Gastroesophageal sphincter (tissue), 3 donors: ENCODE results near the gene SHOX.

Source experiments
- EP300 ChIP-seq: sonication (generic); formaldehyde crosslinking; IDR thresholded peaks from one replicate; pipeline ENCODE4 v1.6.1; 2017; ENCODE audit warnings: antibody characterized with exemption, mild to moderate bottlenecking
- POLR2A ChIP-seq, 2 donors: fragments of 450-650 bp; IDR thresholded peaks; one replicate each; pipeline ENCODE4 v1.6.1; 2017; ENCODE audit warnings: antibody characterized with exemption in 2 of 2, mild to moderate bottlenecking in 2 of 2, moderate library complexity in 1 of 2
- TF ChIP-seq, protein P1 (sequence below), 4 experiments: fragments of 200-600 bp in 2 of 4; fragments of 450-650 bp in 2 of 4; sonication (generic) in 1 of 4; IDR thresholded peaks; one replicate each; pipeline ENCODE4 v1.5.1; 2017 to 2019; ENCODE audit warnings: antibody characterized with exemption in 4 of 4, mild to moderate bottlenecking in 2 of 4, moderate library complexity in 2 of 4

GRCh38 chrX:629230-630006 is 1.2 kb upstream of the SHOX start:
- TF ChIP-seq, protein P1, sequence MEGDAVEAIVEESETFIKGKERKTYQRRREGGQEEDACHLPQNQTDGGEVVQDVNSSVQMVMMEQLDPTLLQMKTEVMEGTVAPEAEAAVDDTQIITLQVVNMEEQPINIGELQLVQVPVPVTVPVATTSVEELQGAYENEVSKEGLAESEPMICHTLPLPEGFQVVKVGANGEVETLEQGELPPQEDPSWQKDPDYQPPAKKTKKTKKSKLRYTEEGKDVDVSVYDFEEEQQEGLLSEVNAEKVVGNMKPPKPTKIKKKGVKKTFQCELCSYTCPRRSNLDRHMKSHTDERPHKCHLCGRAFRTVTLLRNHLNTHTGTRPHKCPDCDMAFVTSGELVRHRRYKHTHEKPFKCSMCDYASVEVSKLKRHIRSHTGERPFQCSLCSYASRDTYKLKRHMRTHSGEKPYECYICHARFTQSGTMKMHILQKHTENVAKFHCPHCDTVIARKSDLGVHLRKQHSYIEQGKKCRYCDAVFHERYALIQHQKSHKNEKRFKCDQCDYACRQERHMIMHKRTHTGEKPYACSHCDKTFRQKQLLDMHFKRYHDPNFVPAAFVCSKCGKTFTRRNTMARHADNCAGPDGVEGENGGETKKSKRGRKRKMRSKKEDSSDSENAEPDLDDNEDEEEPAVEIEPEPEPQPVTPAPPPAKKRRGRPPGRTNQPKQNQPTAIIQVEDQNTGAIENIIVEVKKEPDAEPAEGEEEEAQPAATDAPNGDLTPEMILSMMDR (IDR thresholded peaks at IDR 0.05) = no peak
- TF ChIP-seq POLR2A (IDR thresholded peaks at IDR 0.05) (no peak), EP300 (no peak)
